Endodermal cell (in vitro differentiated cells): ENCODE data around the gene EIF3D. TPM values are rescaled to one million over a fixed set of nuclear protein-coding genes. Genes with fewer than 3 reads are reported as not detected.

Experiments
- DNase-seq: peaks from one replicate; pipeline ENCODE4 v3.0.0-alpha.2; 2017
- H3K27ac ChIP-seq: 2 replicates; pipeline ENCODE4 v1.5.1; 2013; ENCODE audit warnings: mild to moderate bottlenecking, low read depth, low read length, moderate library complexity
- H3K27me3 ChIP-seq: 2 replicates; pipeline ENCODE4 v1.6.1; 2013; ENCODE audit warnings: mild to moderate bottlenecking, low read length, moderate library complexity; ENCODE audit not compliant: insufficient read depth, control insufficient read depth, poor library complexity, severe bottlenecking
- H3K36me3 ChIP-seq: 2 replicates; pipeline ENCODE4 v1.7.0; 2013; ENCODE audit warnings: mild to moderate bottlenecking, low read length, moderate library complexity; ENCODE audit not compliant: control insufficient read depth, insufficient read depth
- H3K4me1 ChIP-seq: one replicate; pipeline ENCODE4 v1.7.0; 2013; ENCODE audit warnings: low read length; ENCODE audit not compliant: control insufficient read depth, insufficient read depth
- H3K4me3 ChIP-seq: 2 replicates; pipeline ENCODE4 v1.5.1; 2013; ENCODE audit warnings: mild to moderate bottlenecking, low read length, moderate library complexity
- H3K9ac ChIP-seq: 2 replicates; pipeline ENCODE4 v1.6.1; 2013; ENCODE audit warnings: mild to moderate bottlenecking, low read length, moderate library complexity; ENCODE audit not compliant: poor library complexity, severe bottlenecking; ENCODE audit errors: extremely low read depth
- H3K9me3 ChIP-seq: 2 replicates; pipeline ENCODE4 v1.6.1; 2013; ENCODE audit warnings: mild to moderate bottlenecking, low read length, moderate library complexity; ENCODE audit not compliant: control insufficient read depth
- H3K27ac Mint-ChIP-seq: 2 replicates; pipeline ENCODE4 v1.8.0; 2020; ENCODE audit warnings: mixed read lengths
- H3K27me3 Mint-ChIP-seq: 2 replicates; pipeline ENCODE4 v1.8.0; 2021; ENCODE audit warnings: mild to moderate bottlenecking, mixed read lengths; ENCODE audit not compliant: insufficient read depth
- H3K36me3 Mint-ChIP-seq: 2 replicates; pipeline ENCODE4 v1.8.0; 2020; ENCODE audit warnings: low read depth, mixed read lengths
- H3K4me1 Mint-ChIP-seq: 2 replicates; pipeline ENCODE4 v1.8.0; 2020; ENCODE audit warnings: mixed read lengths
- H3K4me3 Mint-ChIP-seq: 2 replicates; pipeline ENCODE4 v1.8.0; 2020; ENCODE audit warnings: mild to moderate bottlenecking, moderate library complexity, mixed read lengths
- H3K9me3 Mint-ChIP-seq: 2 replicates; pipeline ENCODE4 v1.8.0; 2020; ENCODE audit warnings: mild to moderate bottlenecking, mixed read lengths
- CTCF ChIP-seq: fragments of 200-600 bp; sonication (generic); conservative IDR thresholded peaks from 2 replicates; pipeline ENCODE4 v1.5.0; 2021; ENCODE audit warnings: antibody characterized with exemption, mild to moderate bottlenecking
- WGBS, 2 experiments: methylation state at CpG; one replicate each; pipeline versions ENCODE4 v1.1.5 to v1.1.7; 2013; ENCODE audit warnings: missing lambda C conversion rate in 2 of 2, mixed read lengths in 1 of 2; ENCODE audit not compliant: insufficient coverage in 1 of 2, insufficient read length in 1 of 2; 5-methylcytosine and 5-hydroxymethylcytosine counted together
- total RNA-seq, 2 donors: library from RNA; stranded (reverse); fragmentation: NEBNext Ultra II Directional in 1 of 2; extraction: Animal tissue kit (Norgen Biotek cat#: 25700) in 1 of 2; gene quantifications; 2 replicates in 1 of 2; 3 replicates in 1 of 2; pipeline ENCODE4 v1.2.1, GENCODE V29; 2021

The EIF3D gene
- total RNA-seq, 2 donors from 2014 or later, result 157 to 196 TPM

- H3K4me1 Mint-ChIP-seq, result peaks cover 12% of the 10 kb centered on the region
Measured at GRCh38 chr22:36464715-36465231, 64.2 kb downstream of the EIF3D start.

GRCh38 chr22:36463783-36464184 lies 65.2 kb downstream of the EIF3D start:
- no peak overlapping the region for H3K4me3 ChIP-seq
- H3K27ac Mint-ChIP-seq, result no peak overlapping the region

More at GRCh38 chr22:36464715-36465231, 64.2 kb downstream of the EIF3D start:
- Mint-ChIP-seq H3K4me3 (no peak overlapping the region), H3K36me3 (no peaks in the 10 kb centered on the region), H3K27me3 (no peaks in the 10 kb centered on the region), H3K27ac (no peak overlapping the region), H3K9me3 (no peaks in the 10 kb centered on the region)
- no peaks in the 10 kb centered on the region for H3K9me3 ChIP-seq
- WGBS, 2 experiments, result 89 to 93% methylated on average over 19 to 20 of the region's 20 CpGs
- no peaks in the 10 kb centered on the region for H3K27me3 ChIP-seq
- H3K4me3 ChIP-seq, result no peak overlapping the region
- no peak overlapping the region for H3K27ac ChIP-seq
- H3K4me1 ChIP-seq, result peaks cover 9% of the 10 kb centered on the region
- no peak for DNase-seq
- no peak for TF ChIP-seq CTCF
- H3K36me3 ChIP-seq, result peaks cover 4% of the 10 kb centered on the region
- no peak overlapping the region for H3K9ac ChIP-seq

GRCh38 chr22:36461665-36462649 lies 67.0 kb downstream of the EIF3D start:
- Histone ChIP-seq H3K4me3 (no peak overlapping the region), H3K27ac (no peak overlapping the region), H3K4me1 (peaks cover 9% of the 10 kb centered on the region), H3K36me3 (no peaks in the 10 kb centered on the region), H3K9me3 (no peaks in the 10 kb centered on the region), H3K27me3 (no peaks in the 10 kb centered on the region), H3K9ac (peak overlapping the region; percentile 22)
- H3K9me3 Mint-ChIP-seq, result no peaks in the 10 kb centered on the region
- no peak for TF ChIP-seq CTCF
- DNase-seq, result peak; percentile 93
- H3K4me1 Mint-ChIP-seq, result peaks cover 16% of the 10 kb centered on the region
- no peak overlapping the region for H3K4me3 Mint-ChIP-seq
- H3K27ac Mint-ChIP-seq, result peak overlapping the region; percentile 95
- 84% methylated on average over 12 to 16 of the region's 16 CpGs for WGBS, 2 experiments
- H3K36me3 Mint-ChIP-seq, result no peaks in the 10 kb centered on the region
- H3K27me3 Mint-ChIP-seq, result no peaks in the 10 kb centered on the region

More at GRCh38 chr22:36463783-36464184, 65.2 kb downstream of the EIF3D start:
- Histone ChIP-seq H3K4me1 (peaks cover 9% of the 10 kb centered on the region), H3K27me3 (no peaks in the 10 kb centered on the region), H3K9ac (no peak overlapping the region), H3K36me3 (no peaks in the 10 kb centered on the region), H3K9me3 (no peaks in the 10 kb centered on the region), H3K27ac (no peak overlapping the region)
- TF ChIP-seq CTCF, result no peak
- Mint-ChIP-seq H3K36me3 (no peaks in the 10 kb centered on the region), H3K4me1 (peaks cover 16% of the 10 kb centered on the region), H3K4me3 (no peak overlapping the region), H3K27me3 (no peaks in the 10 kb centered on the region), H3K9me3 (no peaks in the 10 kb centered on the region)
- WGBS, 2 experiments, result 89 to 95% methylated on average over 12 to 17 of the region's 17 CpGs
- peak; percentile 56 for DNase-seq

Other genes with a start within 250 kb of the EIF3D start
- gene MYH9, start 141.2 kb downstream of the EIF3D start, total RNA-seq, result 100 to 1,000 TPM; 270 to 288 TPM
- gene TXN2, start 47.5 kb downstream of the EIF3D start, total RNA-seq, result 10 to 100 TPM; 52.9 to 53.9 TPM
- gene FOXRED2, start 22.1 kb downstream of the EIF3D start, total RNA-seq, result 10 to 100 TPM; 28.3 to 33.3 TPM
- not detected for gene CACNG2, start 174.6 kb upstream of the EIF3D start, total RNA-seq
- 10 to 100 TPM; 49.8 to 65.2 TPM for gene IFT27, start 247.0 kb upstream of the EIF3D start, total RNA-seq